ENCODE data around the gene ATP6V1C2.

DNA sequence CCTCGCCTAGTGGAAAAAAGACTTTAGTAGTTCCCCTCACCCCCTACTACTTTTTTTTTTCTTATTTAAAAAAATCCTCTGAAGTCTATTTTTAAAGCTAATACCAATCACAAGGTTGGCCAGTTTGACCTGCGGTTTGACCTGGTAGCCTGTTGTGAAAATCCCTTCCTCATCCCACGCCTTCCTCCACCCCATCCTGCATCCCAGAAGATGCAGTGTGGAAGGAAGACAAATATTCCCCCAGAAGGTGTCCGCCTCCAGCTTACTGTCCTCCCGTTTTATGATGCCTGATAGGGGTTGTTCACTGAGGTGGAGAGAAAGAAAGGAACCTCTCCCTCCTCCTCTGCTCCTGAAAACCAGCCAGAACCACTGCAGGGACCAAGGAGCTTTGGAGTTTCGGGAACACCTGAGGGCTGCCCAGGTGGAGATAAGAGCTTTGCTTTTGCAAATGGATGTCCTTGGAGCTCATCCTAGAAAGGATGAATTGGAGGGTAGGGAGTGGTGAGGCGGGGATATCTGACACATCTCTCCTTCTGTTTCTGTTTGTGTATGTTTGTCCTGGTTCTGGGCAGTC, 909 bp downstream of the ATP6V1C2 start:
- TF ChIP-seq, protein P1, sequence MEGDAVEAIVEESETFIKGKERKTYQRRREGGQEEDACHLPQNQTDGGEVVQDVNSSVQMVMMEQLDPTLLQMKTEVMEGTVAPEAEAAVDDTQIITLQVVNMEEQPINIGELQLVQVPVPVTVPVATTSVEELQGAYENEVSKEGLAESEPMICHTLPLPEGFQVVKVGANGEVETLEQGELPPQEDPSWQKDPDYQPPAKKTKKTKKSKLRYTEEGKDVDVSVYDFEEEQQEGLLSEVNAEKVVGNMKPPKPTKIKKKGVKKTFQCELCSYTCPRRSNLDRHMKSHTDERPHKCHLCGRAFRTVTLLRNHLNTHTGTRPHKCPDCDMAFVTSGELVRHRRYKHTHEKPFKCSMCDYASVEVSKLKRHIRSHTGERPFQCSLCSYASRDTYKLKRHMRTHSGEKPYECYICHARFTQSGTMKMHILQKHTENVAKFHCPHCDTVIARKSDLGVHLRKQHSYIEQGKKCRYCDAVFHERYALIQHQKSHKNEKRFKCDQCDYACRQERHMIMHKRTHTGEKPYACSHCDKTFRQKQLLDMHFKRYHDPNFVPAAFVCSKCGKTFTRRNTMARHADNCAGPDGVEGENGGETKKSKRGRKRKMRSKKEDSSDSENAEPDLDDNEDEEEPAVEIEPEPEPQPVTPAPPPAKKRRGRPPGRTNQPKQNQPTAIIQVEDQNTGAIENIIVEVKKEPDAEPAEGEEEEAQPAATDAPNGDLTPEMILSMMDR (IDR thresholded peaks at IDR 0.05 in 2 of 3, conservative IDR thresholded peaks at IDR 0.05 in 1 of 3; ENCODE audit: borderline replicate concordance in 1 of 3, insufficient read depth in 1 of 3, low read depth in 2 of 3, low read length in 2 of 3): no peak
- TF ChIP-seq FOSL1 (IDR thresholded peaks at IDR 0.05; ENCODE audit: low read depth) (no peak), RAD21 (IDR thresholded peaks at IDR 0.05; ENCODE audit: low read depth) (no peak), YY1 (IDR thresholded peaks at IDR 0.05; ENCODE audit: extremely low read depth, insufficient replicate concordance, low read depth, low read length) (no peak), POLR2AphosphoS5 (IDR thresholded peaks at IDR 0.05; ENCODE audit: low read depth, low read length) (no peak), POLR2A (IDR thresholded peaks at IDR 0.05; ENCODE audit: borderline replicate concordance, extremely low read depth, insufficient read depth, insufficient read length) (no peak), JUND (IDR thresholded peaks at IDR 0.05) (no peak), EZH2 (IDR thresholded peaks at IDR 0.05) (no peak), EGR1 (IDR thresholded peaks at IDR 0.05; ENCODE audit: low read depth) (no peak), TCF7L2 (IDR thresholded peaks at IDR 0.05; ENCODE audit: borderline replicate concordance, extremely low read depth, insufficient read depth, insufficient read length) (no peak), ZNF274 (IDR thresholded peaks at IDR 0.05; ENCODE audit: low read depth, low read length) (no peak)

All from HCT116 (cell line).